HG03045 (cell line): ENCODE measurements around the gene WNT16.
A peak's percentile ranks its signal among the peaks of the same experiment; 100 is the strongest.
"Not testable (repeated sequence)": the region's sequence is repeated elsewhere in the genome, so short reads cannot be mapped to it uniquely, and the experiment has no call there.

Experiments used
- ATAC-seq: cut with Tn5 transposase; IDR thresholded peaks from one replicate; pipeline ENCODE4 v1.9.1; 2021; ENCODE audit warnings: mild to moderate bottlenecking, moderate library complexity; ENCODE audit not compliant: unreplicated experiment

WNT16 gene

GRCh38 chr7:121328508-121329190, at the start of gene WNT16:
Gene WNT16, plus strand, starts transcription at chr7:121329000. Its CDS starts 293 bp downstream, at chr7:121329293.
- ATAC-seq, result no peak

GRCh38 chr7:121279060-121279620, 49.7 kb upstream of the WNT16 start:
- ATAC-seq, result no peak

- ATAC-seq, result no peak
Observed at GRCh38 chr7:121279822-121280221, 49.0 kb upstream of the WNT16 start.

GRCh38 chr7:121280656-121281055, 48.1 kb upstream of the WNT16 start:
- ATAC-seq, result no peak

GRCh38 chr7:121282129-121282528, 46.7 kb upstream of the WNT16 start:
- no peak for ATAC-seq

- no peak for ATAC-seq
Observed at GRCh38 chr7:121285066-121285667, 43.6 kb upstream of the WNT16 start.

- ATAC-seq, result no peak
Observed at GRCh38 chr7:121286186-121286585, 42.6 kb upstream of the WNT16 start.

- ATAC-seq, result no peak
Observed at GRCh38 chr7:121286742-121287734, 41.8 kb upstream of the WNT16 start.

GRCh38 chr7:121288894-121289293, 39.9 kb upstream of the WNT16 start:
- ATAC-seq, result no peak

GRCh38 chr7:121289930-121290329, 38.9 kb upstream of the WNT16 start:
- not testable (repeated sequence) for ATAC-seq

GRCh38 chr7:121294448-121294992, 34.3 kb upstream of the WNT16 start:
- ATAC-seq, result no peak

- no peak for ATAC-seq
Observed at GRCh38 chr7:121297843-121298242, 31.0 kb upstream of the WNT16 start.

GRCh38 chr7:121298831-121299239, 30.0 kb upstream of the WNT16 start:
- ATAC-seq, result no peak

GRCh38 chr7:121300685-121301420, 27.9 kb upstream of the WNT16 start:
- ATAC-seq, result no peak

- ATAC-seq, result no peak
Observed at GRCh38 chr7:121301446-121302213, 27.2 kb upstream of the WNT16 start.

GRCh38 chr7:121302214-121302745, 26.5 kb upstream of the WNT16 start:
- peak; percentile 90 for ATAC-seq

- ATAC-seq, result no peak
Observed at GRCh38 chr7:121303422-121304101, 25.2 kb upstream of the WNT16 start.

GRCh38 chr7:121304102-121304658, 24.6 kb upstream of the WNT16 start:
- ATAC-seq, result no peak
